ENCODE data around the gene ANO9.

GRCh38 chr11:370070-370941 lies 71.5 kb downstream of the ANO9 start:
- no peak for TF ChIP-seq EZH2phosphoT487 (IDR thresholded peaks at IDR 0.05; ENCODE audit: insufficient read depth, low read depth)
- TF ChIP-seq EZH2 (IDR thresholded peaks at IDR 0.05; ENCODE audit: insufficient read depth, poor library complexity, severe bottlenecking): no peak
